Measurements from ENCODE around the gene DNTT.

Gene DNTT

DNA sequence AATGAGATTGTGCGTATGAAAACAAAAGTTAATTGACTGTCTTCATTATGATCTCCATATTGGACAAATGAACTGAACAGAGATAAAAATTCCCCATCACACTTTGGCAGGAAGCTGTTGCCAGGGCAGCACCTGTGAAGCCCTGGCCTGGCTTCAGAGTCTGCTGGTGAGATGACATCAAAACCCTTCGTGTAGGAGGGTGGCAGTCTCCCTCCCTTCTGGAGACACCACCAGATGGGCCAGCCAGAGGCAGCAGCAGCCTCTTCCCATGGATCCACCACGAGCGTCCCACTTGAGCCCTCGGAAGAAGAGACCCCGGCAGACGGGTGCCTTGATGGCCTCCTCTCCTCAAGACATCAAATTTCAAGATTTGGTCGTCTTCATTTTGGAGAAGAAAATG is at the start of gene DNTT:
Gene DNTT (plus strand): TSS at position 205 of the 400 bp plus-strand sequence. CDS start 64 bp downstream, at position 269.
- in situ Hi-C loops (cut with MboI; ENCODE audit: low sequenced_read_pairs, unreplicated experiment) = no loop called here
- TF ChIP-seq, protein P1, sequence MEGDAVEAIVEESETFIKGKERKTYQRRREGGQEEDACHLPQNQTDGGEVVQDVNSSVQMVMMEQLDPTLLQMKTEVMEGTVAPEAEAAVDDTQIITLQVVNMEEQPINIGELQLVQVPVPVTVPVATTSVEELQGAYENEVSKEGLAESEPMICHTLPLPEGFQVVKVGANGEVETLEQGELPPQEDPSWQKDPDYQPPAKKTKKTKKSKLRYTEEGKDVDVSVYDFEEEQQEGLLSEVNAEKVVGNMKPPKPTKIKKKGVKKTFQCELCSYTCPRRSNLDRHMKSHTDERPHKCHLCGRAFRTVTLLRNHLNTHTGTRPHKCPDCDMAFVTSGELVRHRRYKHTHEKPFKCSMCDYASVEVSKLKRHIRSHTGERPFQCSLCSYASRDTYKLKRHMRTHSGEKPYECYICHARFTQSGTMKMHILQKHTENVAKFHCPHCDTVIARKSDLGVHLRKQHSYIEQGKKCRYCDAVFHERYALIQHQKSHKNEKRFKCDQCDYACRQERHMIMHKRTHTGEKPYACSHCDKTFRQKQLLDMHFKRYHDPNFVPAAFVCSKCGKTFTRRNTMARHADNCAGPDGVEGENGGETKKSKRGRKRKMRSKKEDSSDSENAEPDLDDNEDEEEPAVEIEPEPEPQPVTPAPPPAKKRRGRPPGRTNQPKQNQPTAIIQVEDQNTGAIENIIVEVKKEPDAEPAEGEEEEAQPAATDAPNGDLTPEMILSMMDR (IDR thresholded peaks at IDR 0.05; ENCODE audit: borderline replicate concordance, control extremely low read depth, extremely low read depth, insufficient read depth, missing control alignments) = no peak
- DNase-seq (ENCODE audit: low spot score) = no peak

DNA sequence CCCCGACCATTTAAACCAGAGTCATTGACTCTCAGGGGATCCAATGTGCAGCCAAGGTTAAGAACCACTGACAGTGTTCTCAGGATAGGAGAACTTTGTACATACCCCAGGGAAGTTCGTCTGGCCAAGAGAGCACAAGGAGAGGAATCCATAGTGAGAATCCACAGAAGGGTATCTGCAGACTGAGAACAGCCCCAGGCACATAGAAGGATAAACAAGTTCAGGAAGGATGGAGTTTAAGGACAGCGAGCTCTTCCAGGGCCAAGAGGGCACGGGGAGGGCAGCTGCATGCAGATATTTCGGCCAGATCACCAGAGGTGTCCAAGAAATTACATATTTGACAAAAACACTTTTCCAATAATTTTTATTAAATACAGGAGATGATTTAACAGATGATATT is 49.3 kb upstream of the DNTT start:
- in situ Hi-C loops (cut with MboI; ENCODE audit: low sequenced_read_pairs, unreplicated experiment) = no loop called here
- TF ChIP-seq, protein P1 (IDR thresholded peaks at IDR 0.05; ENCODE audit: borderline replicate concordance, control extremely low read depth, extremely low read depth, insufficient read depth, missing control alignments) = no peak
- no peak for DNase-seq (ENCODE audit: low spot score)

DNA sequence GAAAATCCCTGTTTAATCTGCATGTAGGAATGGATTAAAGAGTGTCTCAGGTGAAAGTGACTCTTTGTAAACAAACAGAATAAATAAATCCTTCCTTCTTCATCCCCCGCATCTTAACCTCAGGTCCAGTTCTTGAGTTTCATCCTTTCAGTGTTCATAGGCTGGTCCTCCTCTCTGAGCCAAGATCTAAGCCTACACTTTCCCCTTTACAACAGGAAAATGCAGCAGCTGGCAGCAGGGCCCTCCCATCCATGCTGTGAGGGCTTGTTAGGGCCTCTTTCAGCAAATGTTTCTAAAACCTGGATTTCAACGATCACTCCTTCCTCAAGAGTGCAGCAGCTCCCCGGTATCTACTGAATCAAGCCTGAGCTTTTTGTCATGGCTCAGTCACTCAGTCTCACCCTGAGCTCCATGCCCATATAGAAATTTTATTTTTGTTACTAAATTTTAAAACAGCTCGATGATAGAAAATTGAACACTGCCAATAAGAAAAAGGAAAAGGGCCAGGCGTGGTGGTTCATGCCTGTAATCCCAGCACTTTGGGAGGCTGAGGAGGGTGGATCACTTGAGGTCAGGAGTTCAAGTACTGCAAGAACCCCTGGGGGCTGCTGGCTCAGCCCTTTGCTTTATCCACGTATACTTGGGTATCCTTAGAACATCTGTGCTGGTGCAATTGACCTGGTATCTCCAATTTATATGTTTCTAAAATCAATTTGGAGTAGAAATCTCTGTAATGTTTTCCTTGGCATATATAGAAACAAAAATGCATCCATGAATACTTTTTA is 48.5 kb upstream of the DNTT start:
- TF ChIP-seq, protein P1 (IDR thresholded peaks at IDR 0.05; ENCODE audit: borderline replicate concordance, control extremely low read depth, extremely low read depth, insufficient read depth, missing control alignments) = no peak
- DNase-seq (ENCODE audit: low spot score) = no peak
- in situ Hi-C loops (cut with MboI; ENCODE audit: low sequenced_read_pairs, unreplicated experiment) = no loop called here

DNA sequence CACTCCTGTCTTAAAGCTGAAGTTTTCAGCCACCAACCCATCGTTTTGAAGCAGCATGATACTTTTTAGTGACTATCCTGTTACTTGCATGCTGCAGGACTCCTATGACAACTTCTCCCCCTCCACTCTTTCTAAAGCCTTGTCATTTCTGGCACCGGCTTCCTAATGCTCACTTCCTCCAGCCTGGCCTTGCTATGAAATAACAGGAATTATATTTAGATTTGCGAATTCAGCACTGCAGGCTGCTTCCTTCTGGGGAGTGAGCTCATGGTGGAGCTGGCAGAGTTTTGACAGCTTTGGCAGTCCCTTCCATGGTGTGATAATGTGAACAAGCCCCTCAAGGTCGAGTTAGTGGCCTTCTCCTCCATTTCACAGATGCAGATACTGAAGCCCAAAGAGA is 46.3 kb upstream of the DNTT start:
- no peak for DNase-seq (ENCODE audit: low spot score)
- TF ChIP-seq, protein P1 (IDR thresholded peaks at IDR 0.05; ENCODE audit: borderline replicate concordance, control extremely low read depth, extremely low read depth, insufficient read depth, missing control alignments) = no peak
- in situ Hi-C loops (cut with MboI; ENCODE audit: low sequenced_read_pairs, unreplicated experiment) = no loop called here

DNA sequence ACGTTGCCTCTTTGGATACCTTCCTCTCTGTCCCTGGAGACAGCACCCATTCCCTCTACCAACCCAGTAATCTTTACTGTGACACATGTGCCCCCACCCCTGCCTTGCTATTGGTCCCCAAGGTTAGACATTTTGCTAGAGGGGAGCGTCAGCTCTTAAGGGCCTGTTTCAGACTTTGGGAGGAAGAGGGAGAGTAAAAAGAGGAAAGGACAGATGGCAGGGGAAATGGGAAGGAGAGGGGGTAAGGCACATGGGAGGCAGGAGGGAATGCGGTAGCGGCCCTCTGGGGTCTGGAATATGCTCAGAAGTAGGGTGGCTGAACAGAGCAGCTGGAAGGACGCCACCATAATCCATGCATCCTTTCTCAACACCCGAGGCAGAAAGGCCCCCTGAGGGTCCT is 45.1 kb upstream of the DNTT start:
- TF ChIP-seq, protein P1 (IDR thresholded peaks at IDR 0.05; ENCODE audit: borderline replicate concordance, control extremely low read depth, extremely low read depth, insufficient read depth, missing control alignments) = no peak
- in situ Hi-C loops (cut with MboI; ENCODE audit: low sequenced_read_pairs, unreplicated experiment) = no loop called here
- no peak for DNase-seq (ENCODE audit: low spot score)

DNA sequence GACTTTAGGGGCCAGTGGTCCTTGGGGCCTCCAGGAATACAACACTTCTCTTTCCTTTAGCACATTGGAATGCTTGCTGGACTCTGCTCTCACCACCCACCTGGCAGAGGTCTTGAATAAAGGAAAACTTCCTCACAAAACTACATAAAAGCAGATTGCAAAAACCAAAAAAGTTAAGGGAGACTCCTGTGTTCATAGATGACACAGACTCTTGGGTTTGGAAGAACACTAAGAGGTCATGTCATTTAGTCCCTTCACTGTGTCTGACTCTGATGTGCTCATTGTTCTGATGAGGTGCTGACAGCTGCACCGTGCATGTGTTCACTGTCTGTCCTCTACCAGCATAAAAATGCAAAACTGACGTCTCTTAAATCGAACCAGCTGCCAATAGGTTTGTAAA is 44.2 kb upstream of the DNTT start:
- TF ChIP-seq, protein P1 (IDR thresholded peaks at IDR 0.05; ENCODE audit: borderline replicate concordance, control extremely low read depth, extremely low read depth, insufficient read depth, missing control alignments) = no peak
- no peak for DNase-seq (ENCODE audit: low spot score)
- in situ Hi-C loops (cut with MboI; ENCODE audit: low sequenced_read_pairs, unreplicated experiment) = no loop called here

Measured in GM13976 (cell line).